Activated T-helper 17 cell treated with anti-CD3 and anti-CD28 coated beads, Interleukin-2, amount 50 U/mL, for 72 hours (primary cell): ENCODE results near the gene CHRM4. TPM values are rescaled to one million over a fixed set of nuclear protein-coding genes. Genes with fewer than 3 reads are reported as not detected.

Source experiments
- ATAC-seq: fragments of 150-1000 bp; cut with Tn5 transposase; replicated peaks from 2 replicates; pipeline ENCODE4 v1.10.0; 2021; ENCODE audit warnings: mild to moderate bottlenecking, moderate library complexity
- H3K27ac Mint-ChIP-seq: one replicate; pipeline ENCODE4 v1.8.0; 2022; ENCODE audit warnings: mixed read lengths
- H3K27me3 Mint-ChIP-seq: one replicate; pipeline ENCODE4 v1.8.0; 2022; ENCODE audit warnings: mixed read lengths
- H3K36me3 Mint-ChIP-seq: one replicate; pipeline ENCODE4 v1.8.0; 2022; ENCODE audit warnings: low read depth, mild to moderate bottlenecking, mixed read lengths
- H3K4me1 Mint-ChIP-seq: one replicate; pipeline ENCODE4 v1.8.0; 2022; ENCODE audit warnings: mixed read lengths
- H3K4me3 Mint-ChIP-seq: one replicate; pipeline ENCODE4 v1.8.0; 2022; ENCODE audit warnings: mild to moderate bottlenecking, mixed read lengths
- H3K9me3 Mint-ChIP-seq: one replicate; pipeline ENCODE4 v1.8.0; 2022; ENCODE audit warnings: mixed read lengths
- total RNA-seq, 2 donors: library from RNA; stranded (reverse); gene quantifications; one replicate each; pipeline ENCODE4 v1.2.3, GENCODE V29; 2022

Gene CHRM4
- total RNA-seq, 2 donors from 2014 or later = 0.90 to 6.1 TPM

- peak overlapping the region; percentile 94 for H3K27ac Mint-ChIP-seq
- peaks cover 4% of the 10 kb centered on the region for H3K36me3 Mint-ChIP-seq
- peaks cover 14% of the 10 kb centered on the region for H3K4me1 Mint-ChIP-seq
- H3K27me3 Mint-ChIP-seq = no peaks in the 10 kb centered on the region
- no peaks in the 10 kb centered on the region for H3K9me3 Mint-ChIP-seq
- peak overlapping the region; percentile 92 for H3K4me3 Mint-ChIP-seq
- ATAC-seq = no peak
Observed at GRCh38 chr11:46362156-46363030, 29.2 kb downstream of the CHRM4 start.

- H3K27me3 Mint-ChIP-seq = no peaks in the 10 kb centered on the region
- peak overlapping the region; percentile 94 for H3K27ac Mint-ChIP-seq
- peaks cover 19% of the 10 kb centered on the region for H3K4me1 Mint-ChIP-seq
- ATAC-seq = peak; percentile 96
- peak overlapping the region; percentile 92 for H3K4me3 Mint-ChIP-seq
- H3K36me3 Mint-ChIP-seq = peaks cover 5% of the 10 kb centered on the region
- H3K9me3 Mint-ChIP-seq = no peaks in the 10 kb centered on the region
Observed at GRCh38 chr11:46361283-46362155, 30.1 kb downstream of the CHRM4 start.

- Mint-ChIP-seq H3K4me1 (peaks cover 24% of the 10 kb centered on the region), H3K27ac (peak overlapping the region; percentile 94), H3K4me3 (peak overlapping the region; percentile 92), H3K9me3 (no peaks in the 10 kb centered on the region), H3K36me3 (peaks cover 6% of the 10 kb centered on the region), H3K27me3 (no peaks in the 10 kb centered on the region)
- peak; percentile 56 for ATAC-seq
Observed at GRCh38 chr11:46360878-46361277, 30.7 kb downstream of the CHRM4 start.

GRCh38 chr11:46359953-46360352 lies 31.6 kb downstream of the CHRM4 start:
- Mint-ChIP-seq H3K27ac (peak overlapping the region; percentile 94), H3K36me3 (peaks cover 6% of the 10 kb centered on the region), H3K4me1 (peaks cover 22% of the 10 kb centered on the region), H3K27me3 (no peaks in the 10 kb centered on the region), H3K9me3 (no peaks in the 10 kb centered on the region), H3K4me3 (peak overlapping the region; percentile 92)
- no peak for ATAC-seq

- peak overlapping the region; percentile 84 for H3K27ac Mint-ChIP-seq
- peaks cover 32% of the 10 kb centered on the region for H3K4me1 Mint-ChIP-seq
Observed at GRCh38 chr11:46357483-46357936, 34.1 kb downstream of the CHRM4 start.

GRCh38 chr11:46356924-46357482 lies 34.6 kb downstream of the CHRM4 start:
- Mint-ChIP-seq H3K4me3 (peak overlapping the region; percentile 61), H3K4me1 (peaks cover 33% of the 10 kb centered on the region), H3K9me3 (no peaks in the 10 kb centered on the region), H3K27me3 (no peaks in the 10 kb centered on the region), H3K27ac (peak overlapping the region; percentile 84), H3K36me3 (peaks cover 9% of the 10 kb centered on the region)
- no peak for ATAC-seq

More at GRCh38 chr11:46357483-46357936, 34.1 kb downstream of the CHRM4 start:
- ATAC-seq = no peak
- H3K36me3 Mint-ChIP-seq = peaks cover 9% of the 10 kb centered on the region
- H3K4me3 Mint-ChIP-seq = peak overlapping the region; percentile 61
- no peaks in the 10 kb centered on the region for H3K27me3 Mint-ChIP-seq
- no peaks in the 10 kb centered on the region for H3K9me3 Mint-ChIP-seq

GRCh38 chr11:46353698-46354097 lies 37.9 kb downstream of the CHRM4 start:
- H3K36me3 Mint-ChIP-seq = peaks cover 9% of the 10 kb centered on the region
- no peaks in the 10 kb centered on the region for H3K9me3 Mint-ChIP-seq
- H3K4me3 Mint-ChIP-seq = peak overlapping the region; percentile 92
- H3K27ac Mint-ChIP-seq = peak overlapping the region; percentile 93
- H3K27me3 Mint-ChIP-seq = no peaks in the 10 kb centered on the region
- H3K4me1 Mint-ChIP-seq = peaks cover 56% of the 10 kb centered on the region
- peak; percentile 44 for ATAC-seq

- Mint-ChIP-seq H3K36me3 (peaks cover 9% of the 10 kb centered on the region), H3K4me3 (peak overlapping the region; percentile 92), H3K4me1 (peaks cover 52% of the 10 kb centered on the region), H3K27ac (peak overlapping the region; percentile 93), H3K27me3 (no peaks in the 10 kb centered on the region), H3K9me3 (no peaks in the 10 kb centered on the region)
- ATAC-seq = peak; percentile 41
Observed at GRCh38 chr11:46352063-46352841, 39.3 kb downstream of the CHRM4 start.

- no peaks in the 10 kb centered on the region for H3K27me3 Mint-ChIP-seq
- H3K9me3 Mint-ChIP-seq = no peaks in the 10 kb centered on the region
- H3K27ac Mint-ChIP-seq = peak overlapping the region; percentile 93
- peak overlapping the region; percentile 92 for H3K4me3 Mint-ChIP-seq
- H3K36me3 Mint-ChIP-seq = peaks cover 10% of the 10 kb centered on the region
- peaks cover 52% of the 10 kb centered on the region for H3K4me1 Mint-ChIP-seq
- no peak for ATAC-seq
Observed at GRCh38 chr11:46351606-46352005, 40.0 kb downstream of the CHRM4 start.

- peaks cover 52% of the 10 kb centered on the region for H3K4me1 Mint-ChIP-seq
- H3K27ac Mint-ChIP-seq = peak overlapping the region; percentile 93
- peaks cover 10% of the 10 kb centered on the region for H3K36me3 Mint-ChIP-seq
- no peak for ATAC-seq
- no peaks in the 10 kb centered on the region for H3K9me3 Mint-ChIP-seq
- no peaks in the 10 kb centered on the region for H3K27me3 Mint-ChIP-seq
- H3K4me3 Mint-ChIP-seq = peak overlapping the region; percentile 92
Observed at GRCh38 chr11:46351148-46351547, 40.4 kb downstream of the CHRM4 start.

- H3K36me3 Mint-ChIP-seq = peaks cover 10% of the 10 kb centered on the region
- no peak overlapping the region for H3K27ac Mint-ChIP-seq
- peak overlapping the region; percentile 92 for H3K4me3 Mint-ChIP-seq
- no peak for ATAC-seq
- peaks cover 55% of the 10 kb centered on the region for H3K4me1 Mint-ChIP-seq
- no peaks in the 10 kb centered on the region for H3K9me3 Mint-ChIP-seq
- H3K27me3 Mint-ChIP-seq = no peaks in the 10 kb centered on the region
Observed at GRCh38 chr11:46350695-46351094, 40.9 kb downstream of the CHRM4 start.

GRCh38 chr11:46348566-46349401 lies 42.8 kb downstream of the CHRM4 start:
- no peaks in the 10 kb centered on the region for H3K27me3 Mint-ChIP-seq
- no peaks in the 10 kb centered on the region for H3K9me3 Mint-ChIP-seq
- peak; percentile 40 for ATAC-seq
- peak overlapping the region; percentile 92 for H3K4me3 Mint-ChIP-seq
- H3K27ac Mint-ChIP-seq = peak overlapping the region; percentile 82
- H3K36me3 Mint-ChIP-seq = peaks cover 6% of the 10 kb centered on the region
- peaks cover 56% of the 10 kb centered on the region for H3K4me1 Mint-ChIP-seq
